OCI-LY3 (cell line): ENCODE results near the gene TET2.

Experiments
- CTCF ChIP-seq: fragments of 200-600, 300-600 bp; sonication (generic); IDR thresholded peaks from 2 replicates; pipeline ENCODE4 v1.5.1; 2014; ENCODE audit warnings: antibody characterized with exemption, low read length, low read depth
- EZH2phosphoT487 ChIP-seq: fragments of 200-600 bp; shearing (Covaris generic); IDR thresholded peaks from 2 replicates; pipeline ENCODE4 v1.6.1; 2018; ENCODE audit warnings: antibody characterized with exemption, mixed run types, low read depth

- TF ChIP-seq CTCF (peak; percentile 23; the same call in 1 of the 2 replicates), EZH2phosphoT487 (no peak)
These were observed 111.3 kb downstream of the TET2 start for GRCh38 chr4:105257817-105258495.
